ENCODE results near the gene SMYD4.

- TF ChIP-seq CTCF (conservative IDR thresholded peaks at IDR 0.05; ENCODE audit: low read depth, low read length) (no peak), EZH2 (IDR thresholded peaks at IDR 0.05; ENCODE audit: borderline replicate concordance, low read depth, low read length, poor library complexity, severe bottlenecking) (no peak)
Measured at GRCh38 chr17:1766382-1767135, 63.1 kb downstream of the SMYD4 start.
